ENCODE results near the gene BBS9.

DNA sequence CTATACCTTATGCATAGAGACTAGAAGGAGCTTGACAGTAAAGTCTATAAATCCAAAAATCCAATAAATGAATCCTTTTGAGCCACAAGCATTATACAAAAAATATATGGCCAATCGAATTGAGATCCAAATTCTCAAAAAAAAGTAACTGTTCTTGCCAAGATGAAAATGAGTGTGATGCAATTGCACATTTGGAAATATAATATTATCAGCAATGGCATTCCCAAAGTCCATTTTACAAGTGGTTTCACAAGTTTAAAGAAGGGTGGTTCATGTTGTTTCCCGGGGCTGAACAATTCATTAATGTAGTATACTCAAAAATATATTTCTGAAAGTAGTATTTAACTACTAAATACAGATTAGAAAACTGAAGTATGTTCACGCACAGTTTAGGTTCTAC, 27.5 kb upstream of the BBS9 start:
- TF ChIP-seq POLR2AphosphoS5 (IDR thresholded peaks at IDR 0.05; ENCODE audit: low read depth, low read length) (no peak), SIN3A (IDR thresholded peaks at IDR 0.05; ENCODE audit: borderline replicate concordance, insufficient read depth, low read length) (no peak), TAF1 (IDR thresholded peaks at IDR 0.05; ENCODE audit: borderline replicate concordance, insufficient read depth, low read length) (no peak)
- TF ChIP-seq, protein P1, sequence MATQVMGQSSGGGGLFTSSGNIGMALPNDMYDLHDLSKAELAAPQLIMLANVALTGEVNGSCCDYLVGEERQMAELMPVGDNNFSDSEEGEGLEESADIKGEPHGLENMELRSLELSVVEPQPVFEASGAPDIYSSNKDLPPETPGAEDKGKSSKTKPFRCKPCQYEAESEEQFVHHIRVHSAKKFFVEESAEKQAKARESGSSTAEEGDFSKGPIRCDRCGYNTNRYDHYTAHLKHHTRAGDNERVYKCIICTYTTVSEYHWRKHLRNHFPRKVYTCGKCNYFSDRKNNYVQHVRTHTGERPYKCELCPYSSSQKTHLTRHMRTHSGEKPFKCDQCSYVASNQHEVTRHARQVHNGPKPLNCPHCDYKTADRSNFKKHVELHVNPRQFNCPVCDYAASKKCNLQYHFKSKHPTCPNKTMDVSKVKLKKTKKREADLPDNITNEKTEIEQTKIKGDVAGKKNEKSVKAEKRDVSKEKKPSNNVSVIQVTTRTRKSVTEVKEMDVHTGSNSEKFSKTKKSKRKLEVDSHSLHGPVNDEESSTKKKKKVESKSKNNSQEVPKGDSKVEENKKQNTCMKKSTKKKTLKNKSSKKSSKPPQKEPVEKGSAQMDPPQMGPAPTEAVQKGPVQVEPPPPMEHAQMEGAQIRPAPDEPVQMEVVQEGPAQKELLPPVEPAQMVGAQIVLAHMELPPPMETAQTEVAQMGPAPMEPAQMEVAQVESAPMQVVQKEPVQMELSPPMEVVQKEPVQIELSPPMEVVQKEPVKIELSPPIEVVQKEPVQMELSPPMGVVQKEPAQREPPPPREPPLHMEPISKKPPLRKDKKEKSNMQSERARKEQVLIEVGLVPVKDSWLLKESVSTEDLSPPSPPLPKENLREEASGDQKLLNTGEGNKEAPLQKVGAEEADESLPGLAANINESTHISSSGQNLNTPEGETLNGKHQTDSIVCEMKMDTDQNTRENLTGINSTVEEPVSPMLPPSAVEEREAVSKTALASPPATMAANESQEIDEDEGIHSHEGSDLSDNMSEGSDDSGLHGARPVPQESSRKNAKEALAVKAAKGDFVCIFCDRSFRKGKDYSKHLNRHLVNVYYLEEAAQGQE (IDR thresholded peaks at IDR 0.05; ENCODE audit: insufficient read depth in 1 of 2, low read depth in 2 of 2, low read length in 2 of 2): no peak
